Peyer's patch (tissue), 4 donors: ENCODE measurements around the gene FYB2. TPM values are rescaled to one million over a fixed set of nuclear protein-coding genes. Genes with fewer than 3 reads are reported as not detected.

ENCODE experiments used
- DNase-seq, 3 donors: peaks; one replicate each; pipeline ENCODE4 v3.0.0-alpha.2; 2017 to 2019
- H3K27ac ChIP-seq, 4 donors: fragments of 200-600 bp; sonication (generic); one replicate each; pipeline ENCODE4 v1.5.1; 2016 to 2019
- H3K27me3 ChIP-seq, 2 donors: fragments of 200-600 bp; sonication (generic); one replicate each; pipeline ENCODE4 v1.5.1; 2019
- H3K36me3 ChIP-seq, 3 donors: fragments of 200-600 bp; sonication (generic); one replicate each; pipeline ENCODE4 v1.5.1; 2016 to 2019
- H3K4me1 ChIP-seq, 4 donors: fragments of 200-600 bp; sonication (generic); one replicate each; pipeline ENCODE4 v1.5.1; 2016 to 2019
- H3K4me3 ChIP-seq, 4 donors: fragments of 200-600 bp; sonication (generic); 1 replicate in 3 of 4; 2 replicates in 1 of 4; pipeline ENCODE4 v1.5.1; 2016 to 2019; ENCODE audit warnings: mild to moderate bottlenecking in 1 of 4
- H3K9me3 ChIP-seq, 4 donors: fragments of 200-600 bp; sonication (generic); one replicate each; pipeline ENCODE4 v1.5.1; 2016 to 2019; ENCODE audit warnings: mild to moderate bottlenecking in 1 of 4
- POLR2A ChIP-seq, 2 donors: fragments of 450-650 bp; IDR thresholded peaks; one replicate each; pipeline ENCODE4 v1.5.1; 2017; ENCODE audit warnings: antibody characterized with exemption in 2 of 2, mild to moderate bottlenecking in 2 of 2, moderate library complexity in 2 of 2
- total RNA-seq, 4 donors: library from RNA; depleted of rRNA; stranded (reverse); fragments of >200 nt; gene quantifications; one replicate each; pipeline ENCODE4 v1.1.0, GENCODE V29; 2016
- TF ChIP-seq, protein P1 (sequence below), 6 experiments: fragments of 450-650 bp in 4 of 6; fragments of 200-600 bp in 2 of 6; sonication (generic) in 1 of 6; IDR thresholded peaks; one replicate each; pipeline ENCODE4 v1.5.1; 2017 to 2019; ENCODE audit warnings: antibody characterized with exemption in 6 of 6, mild to moderate bottlenecking in 3 of 6, moderate library complexity in 1 of 6

FYB2 gene, protein sequence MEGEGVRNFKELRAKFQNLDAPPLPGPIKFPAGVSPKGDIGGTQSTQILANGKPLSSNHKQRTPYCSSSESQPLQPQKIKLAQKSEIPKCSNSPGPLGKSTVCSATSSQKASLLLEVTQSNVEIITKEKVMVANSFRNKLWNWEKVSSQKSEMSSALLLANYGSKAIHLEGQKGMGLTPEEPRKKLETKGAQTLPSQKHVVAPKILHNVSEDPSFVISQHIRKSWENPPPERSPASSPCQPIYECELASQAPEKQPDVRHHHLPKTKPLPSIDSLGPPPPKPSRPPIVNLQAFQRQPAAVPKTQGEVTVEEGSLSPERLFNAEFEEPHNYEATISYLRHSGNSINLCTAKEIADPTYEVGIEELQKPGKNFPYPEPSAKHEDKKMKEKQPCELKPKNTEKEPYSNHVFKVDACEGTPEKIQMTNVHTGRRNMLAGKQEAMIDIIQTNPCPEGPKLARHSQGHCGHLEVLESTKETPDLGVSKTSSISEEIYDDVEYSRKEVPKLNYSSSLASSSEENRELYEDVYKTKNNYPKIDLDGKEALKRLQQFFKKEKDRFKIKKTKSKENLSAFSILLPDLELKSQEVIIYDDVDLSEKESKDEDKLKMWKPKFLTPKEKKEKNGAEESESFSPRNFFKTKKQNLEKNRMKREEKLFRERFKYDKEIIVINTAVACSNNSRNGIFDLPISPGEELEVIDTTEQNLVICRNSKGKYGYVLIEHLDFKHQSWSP
- 10 to 100 TPM in 2 of 4 donors, 1 to 10 TPM in 2; 4.1 to 10.2 (median 8.4) TPM for total RNA-seq

DNA sequence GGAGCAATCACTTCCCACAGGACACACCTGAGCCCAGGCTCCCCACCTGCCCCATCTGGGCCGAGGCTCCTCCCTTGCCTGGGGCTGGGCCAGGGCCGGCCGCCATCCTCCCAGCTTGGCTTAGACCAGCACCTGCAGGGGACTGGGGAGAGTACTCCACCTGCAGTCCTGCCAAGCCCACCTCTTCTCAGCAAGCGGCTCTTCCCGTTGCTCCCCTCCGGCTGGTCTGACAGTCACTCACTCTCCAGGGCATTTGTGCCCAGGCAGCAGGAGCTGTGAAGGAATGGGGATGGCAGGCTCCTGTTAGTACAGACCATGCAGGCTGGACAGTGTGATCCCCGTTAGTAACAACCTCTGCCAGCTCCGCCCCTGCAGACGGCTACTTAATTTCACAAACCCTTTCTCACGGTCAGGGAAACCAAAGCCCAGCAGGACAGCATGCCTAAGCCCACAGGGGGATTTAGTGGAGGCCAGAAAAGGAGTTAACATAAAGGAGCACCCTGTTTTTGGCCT lies at the start of gene FYB2:
Gene FYB2 (minus strand): TSS at position 18 of the 513 bp plus-strand sequence. CDS start 114 bp downstream, outside the sequence.
- Histone ChIP-seq H3K27ac (peak within 1 kb of the TSS in 2 of 4 donors; percentile 74), H3K9me3 (no peaks in the 10 kb centered on the region), H3K36me3 (no peaks in the 10 kb centered on the region), H3K4me3 (peak within 1 kb of the TSS in 2 of 4 donors; percentile 14 to 35), H3K27me3 (no peaks in the 10 kb centered on the region), H3K4me1 (peaks cover 0 to 18% (median 3%) of the 10 kb centered on the region in 4 donors)
- TF ChIP-seq, protein P1, sequence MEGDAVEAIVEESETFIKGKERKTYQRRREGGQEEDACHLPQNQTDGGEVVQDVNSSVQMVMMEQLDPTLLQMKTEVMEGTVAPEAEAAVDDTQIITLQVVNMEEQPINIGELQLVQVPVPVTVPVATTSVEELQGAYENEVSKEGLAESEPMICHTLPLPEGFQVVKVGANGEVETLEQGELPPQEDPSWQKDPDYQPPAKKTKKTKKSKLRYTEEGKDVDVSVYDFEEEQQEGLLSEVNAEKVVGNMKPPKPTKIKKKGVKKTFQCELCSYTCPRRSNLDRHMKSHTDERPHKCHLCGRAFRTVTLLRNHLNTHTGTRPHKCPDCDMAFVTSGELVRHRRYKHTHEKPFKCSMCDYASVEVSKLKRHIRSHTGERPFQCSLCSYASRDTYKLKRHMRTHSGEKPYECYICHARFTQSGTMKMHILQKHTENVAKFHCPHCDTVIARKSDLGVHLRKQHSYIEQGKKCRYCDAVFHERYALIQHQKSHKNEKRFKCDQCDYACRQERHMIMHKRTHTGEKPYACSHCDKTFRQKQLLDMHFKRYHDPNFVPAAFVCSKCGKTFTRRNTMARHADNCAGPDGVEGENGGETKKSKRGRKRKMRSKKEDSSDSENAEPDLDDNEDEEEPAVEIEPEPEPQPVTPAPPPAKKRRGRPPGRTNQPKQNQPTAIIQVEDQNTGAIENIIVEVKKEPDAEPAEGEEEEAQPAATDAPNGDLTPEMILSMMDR (IDR thresholded peaks at IDR 0.05), result no peak
- TF ChIP-seq POLR2A (IDR thresholded peaks at IDR 0.05), result no peak
- DNase-seq, result peak in 1 of 3 donors; percentile 73

DNA sequence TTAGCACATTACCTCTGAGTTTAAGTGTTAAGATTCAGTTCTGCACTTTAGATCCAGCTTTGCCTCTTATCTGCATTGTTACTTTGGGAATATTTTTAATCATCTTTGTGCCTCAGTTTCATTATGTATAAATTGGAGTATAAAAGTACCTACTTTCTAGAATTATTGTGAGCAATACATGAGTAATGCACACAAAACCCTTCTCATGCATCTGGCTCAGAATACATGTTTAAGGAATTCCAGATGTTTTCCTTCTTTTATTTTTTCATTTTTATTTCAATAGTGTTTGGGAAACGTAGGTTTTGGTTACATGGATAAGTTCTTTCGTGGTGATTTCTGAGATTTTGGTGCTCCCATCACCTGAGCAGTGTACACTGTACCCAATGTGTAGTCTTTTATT lies 49.6 kb upstream of the FYB2 start:
- H3K27me3 ChIP-seq, result no peaks in the 10 kb centered on the region

DNA sequence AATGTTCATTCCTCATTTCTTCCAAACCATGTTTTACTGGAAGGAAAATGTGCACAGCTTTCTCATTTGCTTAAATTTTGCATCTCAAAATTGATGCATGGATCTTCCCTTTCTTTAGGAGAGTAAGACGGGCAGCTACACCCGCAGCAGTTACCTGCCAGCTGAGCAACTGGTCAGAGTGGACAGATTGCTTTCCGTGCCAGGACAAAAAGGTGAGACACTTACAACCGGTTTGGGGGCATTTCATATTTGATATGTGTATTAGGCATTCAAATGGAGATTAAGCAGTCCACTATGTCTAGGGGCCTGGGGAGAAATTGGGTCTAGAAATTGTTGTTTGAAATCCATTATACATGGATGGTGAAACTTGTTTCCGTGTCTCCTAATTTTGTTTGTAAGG lies 48.3 kb upstream of the FYB2 start:
- no peak for DNase-seq
- TF ChIP-seq, protein P1 (IDR thresholded peaks at IDR 0.05), result no peak
- TF ChIP-seq POLR2A (IDR thresholded peaks at IDR 0.05), result no peak

More for the DNA sequence above, 49.6 kb upstream of the FYB2 start:
- DNase-seq, result no peak
- Histone ChIP-seq H3K9me3 (no peaks in the 10 kb centered on the region), H3K4me1 (no peaks in the 10 kb centered on the region), H3K27ac (no peak overlapping the region), H3K36me3 (no peaks in the 10 kb centered on the region), H3K4me3 (no peak overlapping the region)
- TF ChIP-seq, protein P1 (IDR thresholded peaks at IDR 0.05), result no peak
- TF ChIP-seq POLR2A (IDR thresholded peaks at IDR 0.05), result no peak

DNA sequence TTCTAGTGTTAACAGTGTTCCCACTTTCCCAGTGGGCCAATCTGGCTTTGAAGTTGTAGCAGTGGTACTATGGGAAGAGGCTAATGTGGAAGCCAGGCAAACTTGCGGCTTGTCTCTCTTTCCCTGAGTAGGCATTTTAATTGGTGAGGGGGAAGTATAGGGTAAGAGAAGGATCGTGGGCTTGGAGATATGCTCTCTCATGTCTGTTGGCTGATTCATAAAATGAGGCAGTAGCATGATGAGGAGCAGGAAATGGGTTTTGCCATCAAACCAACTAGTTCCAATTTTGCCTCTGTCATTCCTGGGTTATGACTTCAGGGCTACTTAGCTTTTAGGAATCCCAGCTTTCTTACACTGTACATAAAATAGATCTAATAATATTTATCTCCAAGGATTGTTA lies 47.5 kb upstream of the FYB2 start:
- H3K4me3 ChIP-seq, result no peak overlapping the region
- TF ChIP-seq, protein P1 (IDR thresholded peaks at IDR 0.05), result no peak
- TF ChIP-seq POLR2A (IDR thresholded peaks at IDR 0.05), result no peak

More for the DNA sequence above, 48.3 kb upstream of the FYB2 start:
- Histone ChIP-seq H3K4me1 (no peaks in the 10 kb centered on the region), H3K9me3 (no peaks in the 10 kb centered on the region), H3K27ac (no peak overlapping the region), H3K4me3 (no peak overlapping the region), H3K27me3 (no peaks in the 10 kb centered on the region), H3K36me3 (no peaks in the 10 kb centered on the region)

DNA sequence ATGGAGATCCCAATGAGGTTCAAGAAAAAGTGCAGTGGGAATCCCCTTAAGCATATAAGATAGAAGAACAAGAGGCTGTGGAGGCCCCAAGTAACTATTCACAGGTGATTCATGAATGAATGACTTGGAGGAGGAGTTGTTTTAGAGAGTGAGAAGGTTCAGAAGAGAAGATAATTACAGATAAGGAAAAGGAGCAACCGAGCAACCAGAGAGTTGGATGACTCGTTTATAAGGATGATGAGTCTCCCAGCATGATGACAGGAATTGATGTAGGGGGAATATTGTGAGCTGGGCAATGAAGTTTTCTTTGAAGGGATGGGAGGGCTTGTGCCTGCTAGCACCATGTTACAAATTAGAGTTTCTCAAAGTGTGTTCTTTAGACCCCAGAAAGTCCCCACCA lies 45.2 kb upstream of the FYB2 start:
- TF ChIP-seq, protein P1 (IDR thresholded peaks at IDR 0.05), result no peak
- no peak for TF ChIP-seq POLR2A (IDR thresholded peaks at IDR 0.05)
- H3K27ac ChIP-seq, result no peak overlapping the region
- no peak for DNase-seq

More for the DNA sequence above, 47.5 kb upstream of the FYB2 start:
- DNase-seq, result no peak
- no peaks in the 10 kb centered on the region for H3K9me3 ChIP-seq
- no peaks in the 10 kb centered on the region for H3K27me3 ChIP-seq
- no peaks in the 10 kb centered on the region for H3K4me1 ChIP-seq
- no peaks in the 10 kb centered on the region for H3K36me3 ChIP-seq
- H3K27ac ChIP-seq, result no peak overlapping the region

More for the DNA sequence above, 45.2 kb upstream of the FYB2 start:
- Histone ChIP-seq H3K4me1 (no peaks in the 10 kb centered on the region), H3K36me3 (no peaks in the 10 kb centered on the region), H3K9me3 (no peaks in the 10 kb centered on the region), H3K4me3 (no peak overlapping the region), H3K27me3 (no peaks in the 10 kb centered on the region)
